Natural killer cell (primary cell): Measurements from ENCODE around the gene PRELP. TPM values are rescaled to one million over a fixed set of nuclear protein-coding genes. Genes with fewer than 3 reads are reported as not detected.

ENCODE experiments used
- ATAC-seq, 3 donors: fragments of 150-1000 bp in 2 of 3; fragments of 200-7000 bp in 1 of 3; cut with Tn5 transposase; 1 replicate in 1 of 3; 2 replicates in 2 of 3; pipeline ENCODE4 v1.10.0; 2021; ENCODE audit warnings: mild to moderate bottlenecking in 2 of 3, moderate library complexity in 2 of 3
- DNase-seq, 2 donors: peaks; one replicate each; pipeline versions ENCODE4 v3.0.0 to v3.0.0-alpha.2; 2013 to 2021; ENCODE audit warnings: mixed read lengths in 1 of 2
- H3K27ac ChIP-seq: one replicate; pipeline ENCODE4 v1.5.1; 2013; ENCODE audit warnings: mild to moderate bottlenecking, low read length
- H3K27me3 ChIP-seq: one replicate; pipeline ENCODE4 v1.6.1; 2013; ENCODE audit warnings: low read length; ENCODE audit not compliant: control insufficient read depth, insufficient read depth
- H3K36me3 ChIP-seq: one replicate; pipeline ENCODE4 v1.6.1; 2013; ENCODE audit warnings: low read length; ENCODE audit not compliant: control insufficient read depth, insufficient read depth
- H3K4me1 ChIP-seq: one replicate; pipeline ENCODE4 v1.6.1; 2013; ENCODE audit warnings: low read length; ENCODE audit not compliant: control insufficient read depth, insufficient read depth
- H3K4me3 ChIP-seq: one replicate; pipeline ENCODE4 v1.5.1; 2013; ENCODE audit warnings: low read length
- H3K9me3 ChIP-seq: one replicate; pipeline ENCODE4 v1.6.1; 2013; ENCODE audit warnings: low read length; ENCODE audit not compliant: control insufficient read depth, insufficient read depth
- H3K27ac Mint-ChIP-seq, 2 donors: one replicate each; pipeline ENCODE4 v1.8.0; 2022; ENCODE audit warnings: mild to moderate bottlenecking in 2 of 2, mixed read lengths in 2 of 2, moderate library complexity in 1 of 2
- H3K27me3 Mint-ChIP-seq, 2 donors: one replicate each; pipeline ENCODE4 v1.8.0; 2022; ENCODE audit warnings: low read depth in 2 of 2, mixed read lengths in 2 of 2
- H3K36me3 Mint-ChIP-seq: one replicate; pipeline ENCODE4 v1.8.0; 2022; ENCODE audit warnings: mixed read lengths
- H3K4me1 Mint-ChIP-seq, 2 donors: one replicate each; pipeline ENCODE4 v1.8.0; 2022; ENCODE audit warnings: mixed read lengths in 2 of 2
- H3K4me3 Mint-ChIP-seq: one replicate; pipeline ENCODE4 v1.8.0; 2022; ENCODE audit warnings: mild to moderate bottlenecking, moderate library complexity, mixed read lengths
- H3K9me3 Mint-ChIP-seq, 2 donors: one replicate each; pipeline ENCODE4 v1.8.0; 2022; ENCODE audit warnings: mixed read lengths in 2 of 2
- CTCF ChIP-seq: fragments of 200-600 bp; IDR thresholded peaks from one replicate; pipeline ENCODE4 v1.8.0; 2022; ENCODE audit warnings: antibody characterized with exemption
- WGBS: methylation state at CpG from one replicate; pipeline ENCODE4 v1.1.7; 2013; ENCODE audit warnings: missing lambda C conversion rate; ENCODE audit not compliant: insufficient coverage; 5-methylcytosine and 5-hydroxymethylcytosine counted together
- intact Hi-C: fragments of 100-400 bp; cut with micrococcal nuclease; formaldehyde crosslinking; loops from one replicate; pipeline ENCODE4 v1.14.2; 2022
- total RNA-seq, 4 donors: library from RNA; stranded (reverse); fragments of 120-200 nt in 1 of 4; gene quantifications; one replicate each; pipeline versions ENCODE4 v1.2.3 to v1.2.4, GENCODE V29; 2013 to 2022

PRELP gene
- total RNA-seq, 3 donors from 2014 or later (not counting 1 experiment from before 2014, with no cell fraction given), result not detected

DNA sequence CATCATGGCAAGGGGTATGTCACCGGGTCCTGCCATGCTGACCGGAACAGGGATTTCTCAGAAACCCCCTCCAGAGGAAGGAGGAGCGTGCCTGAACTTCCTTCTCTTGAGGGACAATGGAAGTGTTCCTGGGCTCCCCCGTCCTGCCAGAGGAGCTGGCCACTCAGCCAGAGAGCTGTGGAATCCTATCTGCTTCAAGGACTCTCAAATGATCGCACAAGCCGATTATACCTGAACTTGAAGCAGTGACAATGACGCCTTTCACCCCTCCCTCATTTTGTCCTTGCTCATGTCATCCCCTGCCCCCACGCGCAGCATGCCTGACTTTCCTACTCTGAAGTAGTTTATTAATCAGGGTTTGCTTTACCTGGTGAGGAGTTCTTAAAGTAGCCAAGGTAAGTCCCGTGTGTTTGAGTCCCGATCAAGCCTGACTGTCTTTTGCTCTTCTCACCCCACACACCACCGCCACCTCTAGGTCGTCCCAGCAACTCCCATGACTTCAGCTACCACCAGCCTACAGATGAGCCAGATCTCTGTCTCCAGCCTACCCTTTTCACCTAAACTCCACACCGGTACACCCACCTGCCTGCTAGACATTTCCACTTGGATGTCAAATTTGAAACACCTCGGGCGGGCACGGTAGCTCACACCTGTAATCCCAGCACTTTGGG is 25.0 kb upstream of the PRELP start:
- WGBS, result 86% methylated on average over 16 of the region's 17 CpGs
- Mint-ChIP-seq H3K27ac (no peak overlapping the region), H3K27me3 (peaks cover 11 to 43% of the 10 kb centered on the region in 2 donors), H3K9me3 (no peaks in the 10 kb centered on the region), H3K4me1 (no peaks in the 10 kb centered on the region), H3K4me3 (no peak overlapping the region), H3K36me3 (no peaks in the 10 kb centered on the region)
- Histone ChIP-seq H3K4me1 (no peaks in the 10 kb centered on the region), H3K4me3 (no peak overlapping the region), H3K27me3 (peaks cover 3% of the 10 kb centered on the region), H3K27ac (no peak overlapping the region), H3K9me3 (no peaks in the 10 kb centered on the region), H3K36me3 (no peaks in the 10 kb centered on the region)
- ATAC-seq, result no peak
- DNase-seq, result no peak
- intact Hi-C loops, result no loop called here
- no peak for TF ChIP-seq CTCF

DNA sequence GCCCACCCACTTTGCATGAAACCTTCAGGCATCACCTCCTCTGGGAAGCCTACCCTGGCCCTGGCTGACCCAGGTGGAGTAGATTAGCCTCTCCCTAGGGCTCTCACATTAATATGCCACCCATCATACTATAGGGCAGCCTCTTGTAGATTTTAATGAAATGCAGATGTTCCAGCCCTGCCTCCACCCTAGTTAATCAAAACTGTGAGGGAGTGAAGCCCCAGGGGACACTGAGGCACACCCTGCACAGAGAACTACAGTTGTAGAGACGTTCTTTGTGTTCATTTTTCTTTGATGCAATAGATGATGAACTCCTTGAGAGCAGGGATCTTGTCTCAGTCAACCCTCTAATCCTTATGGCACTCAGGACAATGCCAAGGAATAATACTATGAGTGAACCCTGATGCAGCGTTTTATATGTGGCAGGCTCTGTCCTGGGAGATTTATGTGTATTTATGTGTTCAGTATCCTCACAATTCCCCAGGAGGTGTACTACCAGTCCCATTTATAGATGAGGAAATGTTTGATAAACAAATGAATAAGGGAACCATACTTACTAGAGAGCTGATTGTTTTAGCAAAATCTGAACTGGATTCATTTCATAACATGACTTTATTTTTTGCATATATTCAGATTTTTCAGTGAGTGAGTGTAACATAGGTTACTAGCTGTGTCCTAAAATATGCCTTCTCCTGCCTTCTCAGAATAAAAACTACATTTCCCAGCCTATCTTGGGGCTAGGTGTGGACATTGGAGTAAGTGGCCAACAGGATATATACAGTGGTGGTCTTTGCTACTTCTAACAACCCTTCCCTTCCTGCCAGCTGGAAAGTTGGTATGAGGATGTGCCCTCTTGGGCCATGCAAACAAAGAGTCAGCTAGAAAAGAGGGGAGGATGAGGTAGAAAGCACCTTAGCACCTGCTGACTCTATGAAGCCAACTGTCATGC is 23.5 kb upstream of the PRELP start:
- Mint-ChIP-seq H3K36me3 (no peaks in the 10 kb centered on the region), H3K27me3 (peaks cover 14 to 28% of the 10 kb centered on the region in 2 donors), H3K27ac (no peak overlapping the region), H3K4me3 (no peak overlapping the region), H3K4me1 (no peaks in the 10 kb centered on the region), H3K9me3 (no peaks in the 10 kb centered on the region)
- no peaks in the 10 kb centered on the region for H3K4me1 ChIP-seq
- H3K27ac ChIP-seq, result no peak overlapping the region
- WGBS, result 56% methylated on average over 2 of the region's 2 CpGs
- no peak overlapping the region for H3K4me3 ChIP-seq
- DNase-seq (no peak), ATAC-seq (no peak)
- no peaks in the 10 kb centered on the region for H3K9me3 ChIP-seq
- H3K36me3 ChIP-seq, result no peaks in the 10 kb centered on the region
- intact Hi-C loops, result no loop called here
- TF ChIP-seq CTCF, result no peak
- peaks cover 3% of the 10 kb centered on the region for H3K27me3 ChIP-seq

DNA sequence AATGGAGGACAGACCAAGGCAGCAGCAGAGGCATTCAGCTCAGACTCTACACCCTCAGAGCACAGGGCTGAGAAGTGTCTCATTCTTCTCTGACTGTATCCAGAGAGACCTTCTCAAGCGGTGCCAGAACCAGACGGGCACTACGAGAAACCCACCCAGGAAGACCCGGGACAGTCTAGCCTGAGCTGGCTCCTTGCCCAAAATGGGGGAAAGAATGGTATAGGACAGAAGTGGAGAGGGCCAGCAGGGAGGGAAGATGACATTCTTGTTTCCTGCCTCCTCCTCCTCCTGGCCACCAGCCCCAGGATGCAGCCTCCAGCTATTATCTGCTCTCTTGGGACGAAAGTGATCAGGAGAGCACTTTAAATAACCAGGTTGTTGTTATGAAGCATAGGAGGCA is 22.6 kb upstream of the PRELP start:
- Mint-ChIP-seq H3K27me3 (peaks cover 14 to 23% of the 10 kb centered on the region in 2 donors), H3K4me3 (no peak overlapping the region), H3K36me3 (no peaks in the 10 kb centered on the region), H3K4me1 (no peaks in the 10 kb centered on the region), H3K9me3 (no peaks in the 10 kb centered on the region), H3K27ac (no peak overlapping the region)
- H3K4me3 ChIP-seq, result no peak overlapping the region
- DNase-seq (no peak), ATAC-seq (no peak)
- no peaks in the 10 kb centered on the region for H3K4me1 ChIP-seq
- H3K27ac ChIP-seq, result no peak overlapping the region
- TF ChIP-seq CTCF, result no peak
- H3K9me3 ChIP-seq, result no peaks in the 10 kb centered on the region
- peaks cover 3% of the 10 kb centered on the region for H3K27me3 ChIP-seq
- no peaks in the 10 kb centered on the region for H3K36me3 ChIP-seq
- intact Hi-C loops, result no loop called here
- WGBS, result 92% methylated on average over 4 of the region's 5 CpGs
